IPS-20b (cell line): ENCODE data around the gene PPP4R3B.
"Not testable (repeated sequence)": the region's sequence is repeated elsewhere in the genome, so short reads cannot be mapped to it uniquely, and the experiment has no call there.

ENCODE experiments used
- H3K27ac ChIP-seq: one replicate; pipeline ENCODE4 v1.5.1; 2013; ENCODE audit warnings: low read length
- H3K27me3 ChIP-seq: 2 replicates; pipeline ENCODE4 v1.6.1; 2013; ENCODE audit warnings: mild to moderate bottlenecking, low read length, inconsistent platforms; ENCODE audit not compliant: insufficient read depth
- H3K36me3 ChIP-seq: 2 replicates; pipeline ENCODE4 v1.6.1; 2013; ENCODE audit warnings: low read depth, mild to moderate bottlenecking, inconsistent platforms, low read length, moderate library complexity; ENCODE audit not compliant: insufficient read depth
- H3K4me1 ChIP-seq: 2 replicates; pipeline ENCODE4 v1.6.1; 2013; ENCODE audit warnings: mild to moderate bottlenecking, control low read depth, inconsistent platforms, low read length, moderate library complexity; ENCODE audit not compliant: insufficient read depth
- H3K4me3 ChIP-seq: 2 replicates; pipeline ENCODE4 v1.5.1; 2013; ENCODE audit warnings: mild to moderate bottlenecking, low read length, inconsistent platforms
- H3K9ac ChIP-seq: 2 replicates; pipeline ENCODE4 v1.6.1; 2013; ENCODE audit warnings: low read depth, mild to moderate bottlenecking, inconsistent platforms, low read length, moderate library complexity
- H3K9me3 ChIP-seq: 2 replicates; pipeline ENCODE4 v1.6.1; 2013; ENCODE audit warnings: mild to moderate bottlenecking, low read depth, low read length, inconsistent platforms; ENCODE audit not compliant: insufficient read depth

Gene PPP4R3B

GRCh38 chr2:55590810-55591440 is 26.5 kb downstream of the PPP4R3B start:
- H3K36me3 ChIP-seq, result peaks cover 31% of the 10 kb centered on the region; the same call in 1 of the 2 replicates
- no peak overlapping the region for H3K9ac ChIP-seq
- H3K27me3 ChIP-seq, result no peaks in the 10 kb centered on the region
- no peaks in the 10 kb centered on the region; the same call in 1 of the 2 replicates for H3K4me1 ChIP-seq
- no peak overlapping the region for H3K4me3 ChIP-seq
- H3K27ac ChIP-seq, result no peak overlapping the region
- H3K9me3 ChIP-seq, result no peaks in the 10 kb centered on the region

GRCh38 chr2:55585451-55586080 is 31.9 kb downstream of the PPP4R3B start:
- Histone ChIP-seq H3K9me3 (no peaks in the 10 kb centered on the region), H3K4me3 (no peak overlapping the region), H3K4me1 (no peaks in the 10 kb centered on the region; the same call in 1 of the 2 replicates), H3K27ac (no peak overlapping the region), H3K9ac (no peak overlapping the region), H3K27me3 (no peaks in the 10 kb centered on the region), H3K36me3 (peaks cover 60% of the 10 kb centered on the region)

- peaks cover 73% of the 10 kb centered on the region for H3K36me3 ChIP-seq
Observed at GRCh38 chr2:55581874-55582547, 35.4 kb downstream of the PPP4R3B start.

GRCh38 chr2:55581435-55581834 is 36.0 kb downstream of the PPP4R3B start:
- Histone ChIP-seq H3K36me3 (peaks cover 72% of the 10 kb centered on the region), H3K9ac (no peak overlapping the region), H3K27me3 (no peaks in the 10 kb centered on the region), H3K4me1 (no peaks in the 10 kb centered on the region; the same call in 1 of the 2 replicates), H3K4me3 (no peak overlapping the region), H3K27ac (no peak overlapping the region), H3K9me3 (no peaks in the 10 kb centered on the region)

More at GRCh38 chr2:55581874-55582547, 35.4 kb downstream of the PPP4R3B start:
- Histone ChIP-seq H3K4me1 (no peaks in the 10 kb centered on the region; the same call in 1 of the 2 replicates), H3K27ac (no peak overlapping the region), H3K9ac (no peak overlapping the region), H3K27me3 (no peaks in the 10 kb centered on the region), H3K9me3 (no peaks in the 10 kb centered on the region), H3K4me3 (no peak overlapping the region)

GRCh38 chr2:55569002-55569401 is 48.4 kb downstream of the PPP4R3B start:
- H3K4me3 ChIP-seq, H3K4me1 ChIP-seq, H3K9ac ChIP-seq, H3K9me3 ChIP-seq, H3K27me3 ChIP-seq, H3K27ac ChIP-seq: not testable (repeated sequence)
- peaks cover 35% of the 10 kb centered on the region for H3K36me3 ChIP-seq

GRCh38 chr2:55567298-55567697 is 50.1 kb downstream of the PPP4R3B start:
- no peaks in the 10 kb centered on the region for H3K4me1 ChIP-seq
- peaks cover 52% of the 10 kb centered on the region for H3K36me3 ChIP-seq
- no peak overlapping the region for H3K9ac ChIP-seq

GRCh38 chr2:55565613-55566012 is 51.8 kb downstream of the PPP4R3B start:
- no peaks in the 10 kb centered on the region for H3K4me1 ChIP-seq
- no peaks in the 10 kb centered on the region for H3K27me3 ChIP-seq
- no peak overlapping the region for H3K4me3 ChIP-seq
- no peak overlapping the region for H3K27ac ChIP-seq
- peaks cover 26% of the 10 kb centered on the region for H3K9me3 ChIP-seq
- peaks cover 69% of the 10 kb centered on the region for H3K36me3 ChIP-seq
- H3K9ac ChIP-seq, result no peak overlapping the region

More at GRCh38 chr2:55567298-55567697, 50.1 kb downstream of the PPP4R3B start:
- H3K27me3 ChIP-seq, result no peaks in the 10 kb centered on the region
- no peak overlapping the region for H3K4me3 ChIP-seq
- H3K9me3 ChIP-seq, result peaks cover 11% of the 10 kb centered on the region; the same call in 1 of the 2 replicates
- no peak overlapping the region for H3K27ac ChIP-seq

- no peak overlapping the region for H3K9ac ChIP-seq
- H3K36me3 ChIP-seq, result peaks cover 87% of the 10 kb centered on the region
- peaks cover 26% of the 10 kb centered on the region for H3K9me3 ChIP-seq
- H3K27ac ChIP-seq, result no peak overlapping the region
- H3K4me3 ChIP-seq, result no peak overlapping the region
- H3K27me3 ChIP-seq, result no peaks in the 10 kb centered on the region
- H3K4me1 ChIP-seq, result no peaks in the 10 kb centered on the region
Observed at GRCh38 chr2:55560855-55561254, 56.6 kb downstream of the PPP4R3B start.

GRCh38 chr2:55556809-55557208 is 60.6 kb downstream of the PPP4R3B start:
- H3K27me3 ChIP-seq, result no peaks in the 10 kb centered on the region
- H3K36me3 ChIP-seq, result peaks cover 68% of the 10 kb centered on the region

GRCh38 chr2:55555977-55556376 is 61.4 kb downstream of the PPP4R3B start:
- Histone ChIP-seq H3K27me3 (no peaks in the 10 kb centered on the region), H3K27ac (no peak overlapping the region), H3K4me1 (no peaks in the 10 kb centered on the region), H3K4me3 (no peak overlapping the region), H3K36me3 (peaks cover 60% of the 10 kb centered on the region), H3K9me3 (peaks cover 4% of the 10 kb centered on the region), H3K9ac (no peak overlapping the region)

More at GRCh38 chr2:55556809-55557208, 60.6 kb downstream of the PPP4R3B start:
- H3K4me3 ChIP-seq, result no peak overlapping the region
- no peak overlapping the region for H3K9ac ChIP-seq
- peaks cover 12% of the 10 kb centered on the region for H3K9me3 ChIP-seq
- no peak overlapping the region for H3K27ac ChIP-seq
- H3K4me1 ChIP-seq, result no peaks in the 10 kb centered on the region

- Histone ChIP-seq H3K4me1 (no peaks in the 10 kb centered on the region), H3K4me3 (no peak overlapping the region), H3K9me3 (no peaks in the 10 kb centered on the region), H3K9ac (no peak overlapping the region), H3K36me3 (peaks cover 57% of the 10 kb centered on the region), H3K27ac (no peak overlapping the region), H3K27me3 (no peaks in the 10 kb centered on the region)
Observed at GRCh38 chr2:55553321-55553720, 64.1 kb downstream of the PPP4R3B start.
